K562 (cell line): Measurements from ENCODE around the gene SLC6A9. TPM values are rescaled to one million over a fixed set of nuclear protein-coding genes. Genes with fewer than 3 reads are reported as not detected.
A peak's percentile ranks its signal among the peaks of the same experiment; 100 is the strongest.

Experiments used
- BRF1 ChIP-seq: IDR thresholded peaks from 3 replicates; pipeline ENCODE4 v1.6.1; 2011; ENCODE audit warnings: borderline replicate concordance, mild to moderate bottlenecking; ENCODE audit not compliant: insufficient read length; ENCODE audit errors: extremely low read depth
- CREB1 ChIP-seq, 2 experiments: sonication (generic) in 1 of 2; formaldehyde crosslinking in 1 of 2; IDR thresholded peaks; 2 replicates each; pipeline versions ENCODE4 v1.6.1 to v1.8.0; 2012 to 2022; ENCODE audit warnings: inconsistent platforms in 1 of 2, mild to moderate bottlenecking in 1 of 2, missing genetic modification reagents in 1 of 2, moderate library complexity in 1 of 2
- CTBP1 ChIP-seq: fragments of 450-650 bp; IDR thresholded peaks from 2 replicates; pipeline ENCODE4 v1.6.1; 2016; ENCODE audit warnings: borderline replicate concordance
- ERF ChIP-seq: fragments of 450-650 bp; formaldehyde crosslinking; IDR thresholded peaks from 2 replicates; pipeline ENCODE4 v1.4.0; 2020; ENCODE audit warnings: mild to moderate bottlenecking, mixed read lengths
- NCOA1 ChIP-seq: fragments of 450-650 bp; IDR thresholded peaks from 2 replicates; pipeline ENCODE4 v1.6.1; 2016; ENCODE audit warnings: low read depth
- NFE2 ChIP-seq: IDR thresholded peaks from 2 replicates; pipeline ENCODE4 v1.6.1; 2014; ENCODE audit warnings: antibody characterized with exemption, low read depth
- NRF1 ChIP-seq, 2 experiments: fragments of 450-650 bp; IDR thresholded peaks in 1 of 2; conservative IDR thresholded peaks in 1 of 2; 2 replicates each; pipeline ENCODE4 v1.6.1; 2014; ENCODE audit warnings: mild to moderate bottlenecking in 2 of 2
- NUFIP1 ChIP-seq: fragments of 450-650 bp; IDR thresholded peaks from 2 replicates; pipeline ENCODE4 v1.6.1; 2018; ENCODE audit not compliant: partially characterized antibody
- POLR2AphosphoS5 ChIP-seq: IDR thresholded peaks from 2 replicates; pipeline ENCODE4 v1.6.1; 2011; ENCODE audit warnings: mild to moderate bottlenecking, low read depth, low read length, moderate library complexity; ENCODE audit not compliant: control insufficient read depth, insufficient read depth
- RAD51 ChIP-seq: fragments of 450-650 bp; IDR thresholded peaks from 2 replicates; pipeline ENCODE4 v1.7.1; 2016; ENCODE audit warnings: low read depth, mild to moderate bottlenecking, borderline replicate concordance
- RFX7 ChIP-seq: fragments of 250-450 bp; sonication (Bioruptor Pico); IDR thresholded peaks from 2 replicates; pipeline ENCODE4 v1.5.1; 2021; ENCODE audit warnings: mild to moderate bottlenecking
- SLC30A9 ChIP-seq: fragments of 250-450 bp; sonication (Bioruptor Pico); IDR thresholded peaks from 2 replicates; pipeline ENCODE4 v1.8.0; 2022; ENCODE audit warnings: mild to moderate bottlenecking, moderate library complexity
- SNIP1 ChIP-seq: fragments of 450-650 bp; IDR thresholded peaks from 2 replicates; pipeline ENCODE4 v1.7.1; 2017; ENCODE audit warnings: low read depth, mild to moderate bottlenecking
- ZC3H8 ChIP-seq: fragments of 450-650 bp; IDR thresholded peaks from 2 replicates; pipeline ENCODE4 v1.6.1; 2017
- ZNF445 ChIP-seq: fragments of 250-450 bp; sonication (Bioruptor Pico); IDR thresholded peaks from 2 replicates; pipeline ENCODE4 v1.4.0; 2020; ENCODE audit warnings: low read depth, mild to moderate bottlenecking, moderate library complexity
- polyA plus RNA-seq, 8 experiments: library from polyadenylated mRNA; depleted of rRNA in 4 of 8; stranded (reverse) in 5 of 8; unstranded in 3 of 8; fragments of >200 nt; fragmentation: Nextera tagmentation in 2 of 8; fragmentation: Illumina TruSeq in 1 of 8; extraction: Ambion mirVana in 2 of 8; extraction: Trizol in 1 of 8; gene quantifications; 2 replicates each; pipeline versions ENCODE4 v1.2.1 to v1.2.3, GENCODE V29; 2011 to 2014; ENCODE audit warnings: inconsistent platforms in 1 of 8, missing spikeins in 1 of 8
- total RNA-seq, 7 experiments: library from RNA; depleted of rRNA in 6 of 7; stranded (reverse); fragments of >200 nt in 6 of 7; fragmentation: Illumina TruSeq in 2 of 7; extraction: Trizol in 2 of 7; gene quantifications; 2 replicates each; pipeline versions ENCODE4 v1.2.1 to v1.2.3, GENCODE V29; 2011 to 2021; ENCODE audit warnings: low replicate concordance in 1 of 7
- TF ChIP-seq, protein P1 (sequence below): fragments of 450-650 bp; IDR thresholded peaks from 2 replicates; pipeline ENCODE4 v1.6.1; 2016
- TF ChIP-seq, protein P2 (sequence below): sonication (generic); formaldehyde crosslinking; IDR thresholded peaks from 2 replicates; pipeline ENCODE4 v1.8.0; 2023; ENCODE audit warnings: mild to moderate bottlenecking, missing genetic modification reagents
- TF ChIP-seq, protein P3 (sequence below): fragments of 450-650 bp; conservative IDR thresholded peaks from 2 replicates; pipeline ENCODE4 v1.6.1; 2016; ENCODE audit warnings: missing genetic modification characterization, low read depth, mild to moderate bottlenecking, missing compliant biosample characterization, moderate library complexity
- TF ChIP-seq, protein P4 (sequence below): fragments of 250-450 bp; sonication (Bioruptor Pico); IDR thresholded peaks from 2 replicates; pipeline ENCODE4 v1.8.0; 2022; ENCODE audit warnings: moderate library complexity, mild to moderate bottlenecking, inconsistent platforms
- TF ChIP-seq, protein P5 (sequence below): fragments of 250-450 bp; sonication (Bioruptor Pico); IDR thresholded peaks from 2 replicates; pipeline ENCODE4 v1.8.0; 2022; ENCODE audit warnings: inconsistent platforms

SLC6A9 gene
- total and polyA plus RNA-seq, 9 of the 15 experiments (the other 6 are each of a cell fraction or from before 2014, with no cell fraction given), result 0.17 to 18.7 (median 2.9) TPM

DNA sequence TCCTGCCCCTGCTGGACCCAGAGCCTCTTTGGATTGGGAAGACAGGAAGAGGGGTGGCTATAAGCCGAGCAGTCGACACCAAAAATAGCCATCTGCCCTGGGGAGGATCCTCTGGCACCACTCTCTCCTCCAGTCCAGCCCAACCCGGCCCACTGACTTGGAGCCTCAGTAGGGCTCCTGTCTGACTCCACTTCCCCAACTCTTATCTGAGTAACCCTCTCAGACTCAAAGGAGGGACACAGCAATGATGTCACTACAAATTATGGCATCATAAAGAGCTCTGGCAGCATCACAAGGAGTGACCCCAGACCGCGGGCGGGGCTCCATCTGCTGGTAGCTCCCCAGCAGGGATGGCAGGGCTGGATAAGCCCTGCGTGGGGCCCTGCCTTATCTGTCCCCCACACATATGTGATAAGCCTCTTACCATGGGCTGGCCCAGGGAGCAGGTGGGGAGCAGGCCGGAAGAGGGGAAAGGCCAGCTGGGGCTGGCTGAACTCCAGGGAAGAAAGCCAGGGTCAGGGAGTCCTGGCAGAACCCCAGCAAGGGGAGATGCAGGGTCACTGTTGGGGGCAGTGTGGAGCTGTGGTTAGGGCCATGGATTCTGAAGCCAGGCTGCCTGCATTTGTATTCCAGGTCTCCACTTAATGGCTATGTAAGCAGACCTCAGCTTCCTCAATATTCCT lies 4.6 kb upstream of the SLC6A9 start (continued):
- TF ChIP-seq, protein P1, sequence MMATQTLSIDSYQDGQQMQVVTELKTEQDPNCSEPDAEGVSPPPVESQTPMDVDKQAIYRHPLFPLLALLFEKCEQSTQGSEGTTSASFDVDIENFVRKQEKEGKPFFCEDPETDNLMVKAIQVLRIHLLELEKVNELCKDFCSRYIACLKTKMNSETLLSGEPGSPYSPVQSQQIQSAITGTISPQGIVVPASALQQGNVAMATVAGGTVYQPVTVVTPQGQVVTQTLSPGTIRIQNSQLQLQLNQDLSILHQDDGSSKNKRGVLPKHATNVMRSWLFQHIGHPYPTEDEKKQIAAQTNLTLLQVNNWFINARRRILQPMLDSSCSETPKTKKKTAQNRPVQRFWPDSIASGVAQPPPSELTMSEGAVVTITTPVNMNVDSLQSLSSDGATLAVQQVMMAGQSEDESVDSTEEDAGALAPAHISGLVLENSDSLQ, result peak; percentile 29; the same call in 1 of the 2 replicates
- TF ChIP-seq, protein P2, sequence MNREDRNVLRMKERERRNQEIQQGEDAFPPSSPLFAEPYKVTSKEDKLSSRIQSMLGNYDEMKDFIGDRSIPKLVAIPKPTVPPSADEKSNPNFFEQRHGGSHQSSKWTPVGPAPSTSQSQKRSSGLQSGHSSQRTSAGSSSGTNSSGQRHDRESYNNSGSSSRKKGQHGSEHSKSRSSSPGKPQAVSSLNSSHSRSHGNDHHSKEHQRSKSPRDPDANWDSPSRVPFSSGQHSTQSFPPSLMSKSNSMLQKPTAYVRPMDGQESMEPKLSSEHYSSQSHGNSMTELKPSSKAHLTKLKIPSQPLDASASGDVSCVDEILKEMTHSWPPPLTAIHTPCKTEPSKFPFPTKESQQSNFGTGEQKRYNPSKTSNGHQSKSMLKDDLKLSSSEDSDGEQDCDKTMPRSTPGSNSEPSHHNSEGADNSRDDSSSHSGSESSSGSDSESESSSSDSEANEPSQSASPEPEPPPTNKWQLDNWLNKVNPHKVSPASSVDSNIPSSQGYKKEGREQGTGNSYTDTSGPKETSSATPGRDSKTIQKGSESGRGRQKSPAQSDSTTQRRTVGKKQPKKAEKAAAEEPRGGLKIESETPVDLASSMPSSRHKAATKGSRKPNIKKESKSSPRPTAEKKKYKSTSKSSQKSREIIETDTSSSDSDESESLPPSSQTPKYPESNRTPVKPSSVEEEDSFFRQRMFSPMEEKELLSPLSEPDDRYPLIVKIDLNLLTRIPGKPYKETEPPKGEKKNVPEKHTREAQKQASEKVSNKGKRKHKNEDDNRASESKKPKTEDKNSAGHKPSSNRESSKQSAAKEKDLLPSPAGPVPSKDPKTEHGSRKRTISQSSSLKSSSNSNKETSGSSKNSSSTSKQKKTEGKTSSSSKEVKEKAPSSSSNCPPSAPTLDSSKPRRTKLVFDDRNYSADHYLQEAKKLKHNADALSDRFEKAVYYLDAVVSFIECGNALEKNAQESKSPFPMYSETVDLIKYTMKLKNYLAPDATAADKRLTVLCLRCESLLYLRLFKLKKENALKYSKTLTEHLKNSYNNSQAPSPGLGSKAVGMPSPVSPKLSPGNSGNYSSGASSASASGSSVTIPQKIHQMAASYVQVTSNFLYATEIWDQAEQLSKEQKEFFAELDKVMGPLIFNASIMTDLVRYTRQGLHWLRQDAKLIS (CRISPR knock-in tag), result no peak
- TF ChIP-seq, protein P3, sequence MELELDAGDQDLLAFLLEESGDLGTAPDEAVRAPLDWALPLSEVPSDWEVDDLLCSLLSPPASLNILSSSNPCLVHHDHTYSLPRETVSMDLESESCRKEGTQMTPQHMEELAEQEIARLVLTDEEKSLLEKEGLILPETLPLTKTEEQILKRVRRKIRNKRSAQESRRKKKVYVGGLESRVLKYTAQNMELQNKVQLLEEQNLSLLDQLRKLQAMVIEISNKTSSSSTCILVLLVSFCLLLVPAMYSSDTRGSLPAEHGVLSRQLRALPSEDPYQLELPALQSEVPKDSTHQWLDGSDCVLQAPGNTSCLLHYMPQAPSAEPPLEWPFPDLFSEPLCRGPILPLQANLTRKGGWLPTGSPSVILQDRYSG (tag), result peak; percentile 93
- TF ChIP-seq NRF1 (conservative IDR thresholded peaks at IDR 0.05 in 1 of 2, IDR thresholded peaks at IDR 0.05 in 1 of 2) (peak; percentile 71 to 74), ERF (CRISPR knock-in tag) (peak; percentile 97), RFX7 (CRISPR knock-in tag) (peak; percentile 65; the same call in 1 of the 2 replicates), ZNF445 (CRISPR knock-in tag) (peak; percentile 88), ZC3H8 (no peak), NCOA1 (peak; percentile 98), RAD51 (peak; percentile 68), BRF1 (no peak), NFE2 (peak; percentile 68), CREB1 (IDR thresholded peaks at IDR 0.05) (peak; percentile 100), CREB1 (CRISPR knock-in tag; IDR thresholded peaks at IDR 0.05) (peak; percentile 96), SNIP1 (no peak), POLR2AphosphoS5 (peak; percentile 100), CTBP1 (peak; percentile 99), NUFIP1 (peak; percentile 43), SLC30A9 (CRISPR knock-in tag) (no peak)
- TF ChIP-seq, protein P4, sequence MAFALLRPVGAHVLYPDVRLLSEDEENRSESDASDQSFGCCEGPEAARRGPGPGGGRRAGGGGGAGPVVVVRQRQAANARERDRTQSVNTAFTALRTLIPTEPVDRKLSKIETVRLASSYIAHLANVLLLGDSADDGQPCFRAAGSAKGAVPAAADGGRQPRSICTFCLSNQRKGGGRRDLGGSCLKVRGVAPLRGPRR, result peak; percentile 75; the same call in 1 of the 2 replicates
- TF ChIP-seq, protein P5, sequence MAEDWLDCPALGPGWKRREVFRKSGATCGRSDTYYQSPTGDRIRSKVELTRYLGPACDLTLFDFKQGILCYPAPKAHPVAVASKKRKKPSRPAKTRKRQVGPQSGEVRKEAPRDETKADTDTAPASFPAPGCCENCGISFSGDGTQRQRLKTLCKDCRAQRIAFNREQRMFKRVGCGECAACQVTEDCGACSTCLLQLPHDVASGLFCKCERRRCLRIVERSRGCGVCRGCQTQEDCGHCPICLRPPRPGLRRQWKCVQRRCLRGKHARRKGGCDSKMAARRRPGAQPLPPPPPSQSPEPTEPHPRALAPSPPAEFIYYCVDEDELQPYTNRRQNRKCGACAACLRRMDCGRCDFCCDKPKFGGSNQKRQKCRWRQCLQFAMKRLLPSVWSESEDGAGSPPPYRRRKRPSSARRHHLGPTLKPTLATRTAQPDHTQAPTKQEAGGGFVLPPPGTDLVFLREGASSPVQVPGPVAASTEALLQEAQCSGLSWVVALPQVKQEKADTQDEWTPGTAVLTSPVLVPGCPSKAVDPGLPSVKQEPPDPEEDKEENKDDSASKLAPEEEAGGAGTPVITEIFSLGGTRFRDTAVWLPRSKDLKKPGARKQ, result no peak
